ENCODE data around the gene HYPK. TPM values are rescaled to one million over a fixed set of nuclear protein-coding genes. Genes with fewer than 3 reads are reported as not detected.

HYPK gene
- total and polyA plus RNA-seq, 2 of the 8 experiments (the other 6 are each of a cell fraction or from before 2014, with no cell fraction given): 5.4 to 17.6 TPM

GRCh38 chr15:43776101-43776717 is 24.2 kb upstream of the HYPK start (continued):
- TF ChIP-seq SP2 (IDR thresholded peaks at IDR 0.05; ENCODE audit: low read length) (no peak), SIN3A (conservative IDR thresholded peaks at IDR 0.05 in 1 of 2, IDR thresholded peaks at IDR 0.05 in 1 of 2; ENCODE audit: low read depth in 1 of 2, low read length in 2 of 2) (0 out of 4 replicates have a peak, but pooled peaks have one; percentile 0 to 11), SUZ12 (IDR thresholded peaks at IDR 0.05; ENCODE audit: low read length) (no peak)
